Adrenal gland (tissue), 5 donors: ENCODE results near the gene P4HTM.

Experiments used
- CTCF ChIP-seq, 6 experiments: fragments of 450-650 bp in 4 of 6; fragments of 200-600 bp in 2 of 6; sonication (generic) in 1 of 6; IDR thresholded peaks; 1 replicate in 5 of 6; 2 replicates in 1 of 6; pipeline versions ENCODE4 v1.5.1 to v1.8.0; 2016 to 2021; ENCODE audit warnings: antibody characterized with exemption in 6 of 6, mild to moderate bottlenecking in 2 of 6, moderate library complexity in 1 of 6
- POLR2A ChIP-seq, 2 donors: fragments of 450-650 bp; IDR thresholded peaks; one replicate each; pipeline ENCODE4 v1.6.1; 2017; ENCODE audit warnings: antibody characterized with exemption in 2 of 2, mild to moderate bottlenecking in 2 of 2, moderate library complexity in 1 of 2
- donor health status: DM: no; HTN: no; CAD: no.

GRCh38 chr3:48957006-48957705, 32.9 kb upstream of the P4HTM start:
- TF ChIP-seq CTCF (IDR thresholded peaks at IDR 0.05) (no peak), POLR2A (IDR thresholded peaks at IDR 0.05) (no peak)
